GM18861 (cell line): ENCODE measurements around the gene DNASE1.
"Not testable (repeated sequence)": the region's sequence is repeated elsewhere in the genome, so short reads cannot be mapped to it uniquely, and the experiment has no call there.

Experiments
- ATAC-seq: cut with Tn5 transposase; IDR thresholded peaks from one replicate; pipeline ENCODE4 v1.9.1; 2021; ENCODE audit not compliant: unreplicated experiment

The DNASE1 gene

GRCh38 chr16:3640632-3641501 is 13.6 kb upstream of the DNASE1 start:
- no peak for ATAC-seq

- no peak for ATAC-seq
Measured at GRCh38 chr16:3641801-3642396, 12.6 kb upstream of the DNASE1 start.

GRCh38 chr16:3642397-3643094 is 11.9 kb upstream of the DNASE1 start:
- no peak for ATAC-seq

DNA sequence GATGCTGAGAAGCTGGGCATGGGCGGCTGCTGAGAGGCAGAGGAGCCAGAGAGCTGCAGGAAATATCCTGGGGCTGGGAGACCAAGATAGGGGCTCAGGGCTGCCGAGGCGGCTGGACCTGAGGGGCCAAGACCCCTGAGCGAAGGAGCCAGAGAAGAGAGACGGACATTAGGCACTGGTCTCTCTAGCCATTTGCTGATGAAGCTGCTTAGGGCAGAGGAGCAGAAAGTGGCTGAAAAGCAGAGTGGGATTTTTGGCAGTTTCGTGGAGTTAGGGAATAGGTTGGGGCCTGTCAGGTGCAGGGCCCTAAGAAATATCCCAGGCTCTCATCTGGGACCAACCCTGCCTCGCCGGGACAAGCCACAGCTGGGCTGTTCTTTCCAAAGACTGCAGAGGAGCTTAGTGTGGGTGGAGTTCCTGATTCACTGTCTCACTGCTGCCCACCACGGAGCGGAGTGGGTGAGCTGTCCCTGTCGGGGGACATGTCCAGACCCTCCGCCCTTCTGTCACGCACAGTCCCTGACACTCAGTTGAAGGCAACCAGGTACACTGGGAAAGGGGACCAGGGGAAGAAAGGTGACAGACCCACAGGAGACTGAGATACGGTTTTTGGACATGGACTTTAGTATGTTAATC is 11.3 kb upstream of the DNASE1 start:
- no peak for ATAC-seq

DNA sequence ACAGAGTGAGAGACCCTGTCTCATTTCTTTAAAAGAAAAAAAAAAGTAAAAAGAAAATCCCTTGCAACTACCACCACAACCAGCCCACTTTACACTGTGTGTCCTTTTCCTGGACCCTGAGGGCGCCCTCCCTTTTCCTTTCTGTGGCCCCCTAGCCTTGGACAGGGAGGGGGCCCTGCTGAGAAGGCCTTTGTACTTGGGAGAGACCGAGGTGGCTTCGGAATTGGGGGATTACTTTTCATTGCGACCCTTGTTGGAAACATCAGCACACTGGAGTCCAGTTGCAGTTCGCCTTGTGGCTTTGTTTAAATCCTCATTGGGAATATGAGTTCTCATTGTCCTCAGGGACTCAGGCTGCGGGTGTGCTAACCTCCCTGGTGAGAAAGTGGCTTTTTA is 9.4 kb upstream of the DNASE1 start:
- no peak for ATAC-seq

- ATAC-seq = no peak
Measured at GRCh38 chr16:3645504-3646347, 8.8 kb upstream of the DNASE1 start.

- ATAC-seq = no peak
Measured at GRCh38 chr16:3646348-3646920, 8.1 kb upstream of the DNASE1 start.

GRCh38 chr16:3650631-3651265 is 3.7 kb upstream of the DNASE1 start:
- no peak for ATAC-seq

DNA sequence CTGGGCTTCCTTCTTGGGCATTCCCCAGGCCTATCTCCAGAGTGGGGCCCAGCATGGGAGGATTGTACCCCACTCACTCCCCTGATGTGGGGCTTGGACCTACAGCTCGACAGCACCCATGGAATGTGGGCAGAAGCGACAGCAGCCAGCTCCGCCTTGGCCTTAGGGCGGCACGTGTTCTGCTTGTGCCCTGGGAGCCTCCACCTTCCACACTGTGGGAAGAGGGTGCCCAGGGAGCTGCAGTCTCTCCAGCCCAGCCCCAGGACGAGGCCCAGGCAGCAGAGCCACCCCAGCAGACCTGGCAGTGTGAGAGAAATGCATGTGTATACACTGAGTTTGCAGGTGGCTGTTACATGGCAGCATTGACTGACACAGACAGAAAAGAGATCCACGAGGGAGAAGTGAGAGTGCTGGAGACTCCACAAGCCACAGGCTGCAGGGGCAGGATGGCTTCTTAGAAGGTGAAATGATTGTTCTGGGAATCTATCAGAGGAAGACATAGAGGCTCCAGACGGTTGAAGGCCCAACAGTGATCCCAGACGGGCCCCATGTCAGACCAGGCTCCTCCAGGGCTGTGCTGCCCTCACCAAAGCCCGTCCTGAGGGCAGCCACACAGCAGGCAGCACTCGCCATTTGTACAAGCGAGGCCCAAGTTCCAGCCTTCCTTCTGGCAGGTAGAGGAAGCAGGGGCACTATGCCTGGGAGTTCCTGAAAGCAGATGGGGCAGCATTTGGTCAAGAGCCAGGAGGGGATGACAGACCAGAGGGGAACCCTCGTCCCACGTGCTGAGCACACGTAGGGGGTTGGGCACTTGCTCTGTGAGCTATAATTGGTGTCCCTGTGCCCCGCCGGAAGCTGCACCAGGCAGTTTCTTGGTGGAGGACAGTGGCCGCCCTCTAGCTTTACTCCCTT is 2.8 kb upstream of the DNASE1 start:
- no peak for ATAC-seq

- ATAC-seq = no peak
Measured at GRCh38 chr16:3652373-3653195, 1.9 kb upstream of the DNASE1 start.

DNA sequence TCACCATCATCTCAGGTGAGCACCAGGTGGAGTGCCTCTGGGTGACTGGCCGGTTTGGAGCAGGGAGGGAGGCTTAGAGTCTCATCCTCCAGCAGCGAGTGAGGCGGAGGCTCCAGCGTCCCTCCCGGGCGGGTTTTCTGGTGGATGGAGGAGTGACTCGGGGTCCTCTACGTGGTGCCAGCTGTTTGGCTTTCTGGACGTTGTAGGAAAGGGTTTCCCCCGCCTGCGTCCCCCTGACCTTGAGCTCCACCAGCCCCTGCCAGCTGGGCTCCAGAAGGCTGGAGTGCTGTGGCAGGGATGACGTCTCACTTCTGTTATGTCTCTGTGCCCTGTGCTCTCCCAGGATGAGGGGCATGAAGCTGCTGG is 522 bp downstream of the DNASE1 start:
- ATAC-seq = no peak

DNA sequence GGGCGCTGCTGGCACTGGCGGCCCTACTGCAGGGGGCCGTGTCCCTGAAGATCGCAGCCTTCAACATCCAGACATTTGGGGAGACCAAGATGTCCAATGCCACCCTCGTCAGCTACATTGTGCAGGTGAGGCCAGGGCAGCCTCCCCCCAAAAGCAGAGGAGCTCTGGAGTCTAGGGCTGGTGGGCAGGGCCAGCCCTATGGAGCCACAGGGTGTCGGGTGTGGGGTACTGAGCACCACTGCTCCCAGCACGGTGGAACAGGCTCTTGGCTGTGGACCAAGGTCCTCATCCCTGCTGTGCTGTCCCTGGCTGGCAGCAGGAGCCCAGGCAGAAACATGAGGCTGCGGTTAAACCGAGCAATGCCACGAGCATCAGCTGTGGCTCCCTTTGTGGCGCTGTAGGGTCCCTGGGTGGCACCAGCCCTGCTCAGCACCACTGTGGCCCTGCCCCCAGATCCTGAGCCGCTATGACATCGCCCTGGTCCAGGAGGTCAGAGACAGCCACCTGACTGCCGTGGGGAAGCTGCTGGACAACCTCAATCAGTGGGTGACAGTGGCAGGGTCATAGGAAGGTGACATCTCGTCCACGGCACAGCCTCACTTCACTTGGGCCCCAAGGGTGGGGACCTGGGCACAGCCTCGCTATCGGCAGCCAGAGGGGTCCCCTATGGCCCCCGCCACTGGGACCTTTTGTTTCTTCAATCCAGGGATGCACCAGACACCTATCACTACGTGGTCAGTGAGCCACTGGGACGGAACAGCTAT is 1.1 kb downstream of the DNASE1 start:
- no peak for ATAC-seq

- not testable (repeated sequence) for ATAC-seq
Measured at GRCh38 chr16:3656160-3656490, 1.6 kb downstream of the DNASE1 start.

GRCh38 chr16:3656491-3657468 is 2.3 kb downstream of the DNASE1 start:
- ATAC-seq = no peak

- ATAC-seq = no peak
Measured at GRCh38 chr16:3659251-3659650, 4.8 kb downstream of the DNASE1 start.

GRCh38 chr16:3661311-3661710 is 6.8 kb downstream of the DNASE1 start:
- no peak for ATAC-seq
